Sigmoid colon (tissue), 4 donors: ENCODE data around the gene ARHGAP11A.

Experiments
- EP300 ChIP-seq, 4 donors: sonication (generic); formaldehyde crosslinking; IDR thresholded peaks; one replicate each; pipeline ENCODE4 v1.6.1; 2017; ENCODE audit warnings: antibody characterized with exemption in 4 of 4
- POLR2A ChIP-seq, 2 donors: fragments of 450-650 bp; IDR thresholded peaks; one replicate each; pipeline ENCODE4 v1.6.1; 2016; ENCODE audit warnings: antibody characterized with exemption in 2 of 2, mild to moderate bottlenecking in 2 of 2, moderate library complexity in 2 of 2
- TF ChIP-seq, protein P1 (sequence below), 4 experiments: fragments of 450-650 bp in 3 of 4; fragments of 200-600 bp in 1 of 4; IDR thresholded peaks; one replicate each; pipeline ENCODE4 v1.5.1; 2016 to 2019; ENCODE audit warnings: antibody characterized with exemption in 4 of 4, mild to moderate bottlenecking in 3 of 4, moderate library complexity in 2 of 4

DNA sequence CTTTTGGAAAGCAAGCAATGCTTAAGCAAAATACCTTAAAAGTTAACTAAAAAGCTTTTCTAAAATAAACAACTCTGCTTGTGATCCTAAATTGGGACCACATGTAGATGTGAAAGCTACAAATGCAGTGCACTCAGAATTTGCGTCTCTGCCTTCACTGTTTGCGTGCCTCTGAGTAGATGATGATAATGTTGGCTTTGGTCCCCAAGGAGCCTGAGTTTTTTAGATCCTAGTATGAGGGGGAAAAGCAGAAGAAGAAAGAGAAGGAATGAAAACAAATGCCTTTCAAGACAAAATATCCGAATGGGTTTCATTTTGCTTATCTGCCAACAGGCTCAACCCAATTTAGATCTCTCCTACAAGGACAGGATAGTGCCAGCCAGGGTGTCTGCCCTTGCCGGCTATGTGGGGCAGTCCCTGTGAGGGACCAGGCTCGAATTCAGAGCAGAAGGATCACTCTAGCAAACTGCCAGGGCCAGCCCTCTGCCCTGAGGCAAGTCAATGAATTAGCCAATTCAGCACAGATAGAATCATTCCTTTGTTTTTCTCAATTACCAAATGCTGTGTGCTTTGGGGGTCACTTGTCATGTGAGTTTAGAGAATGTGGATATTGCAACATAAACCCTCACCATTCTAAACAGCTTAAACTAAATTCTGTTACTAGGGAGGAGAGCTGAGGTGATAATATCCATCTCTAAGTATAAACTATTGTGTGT lies 54.8 kb downstream of the ARHGAP11A start:
- TF ChIP-seq EP300 (IDR thresholded peaks at IDR 0.05) (no peak), POLR2A (IDR thresholded peaks at IDR 0.05) (no peak)
- TF ChIP-seq, protein P1, sequence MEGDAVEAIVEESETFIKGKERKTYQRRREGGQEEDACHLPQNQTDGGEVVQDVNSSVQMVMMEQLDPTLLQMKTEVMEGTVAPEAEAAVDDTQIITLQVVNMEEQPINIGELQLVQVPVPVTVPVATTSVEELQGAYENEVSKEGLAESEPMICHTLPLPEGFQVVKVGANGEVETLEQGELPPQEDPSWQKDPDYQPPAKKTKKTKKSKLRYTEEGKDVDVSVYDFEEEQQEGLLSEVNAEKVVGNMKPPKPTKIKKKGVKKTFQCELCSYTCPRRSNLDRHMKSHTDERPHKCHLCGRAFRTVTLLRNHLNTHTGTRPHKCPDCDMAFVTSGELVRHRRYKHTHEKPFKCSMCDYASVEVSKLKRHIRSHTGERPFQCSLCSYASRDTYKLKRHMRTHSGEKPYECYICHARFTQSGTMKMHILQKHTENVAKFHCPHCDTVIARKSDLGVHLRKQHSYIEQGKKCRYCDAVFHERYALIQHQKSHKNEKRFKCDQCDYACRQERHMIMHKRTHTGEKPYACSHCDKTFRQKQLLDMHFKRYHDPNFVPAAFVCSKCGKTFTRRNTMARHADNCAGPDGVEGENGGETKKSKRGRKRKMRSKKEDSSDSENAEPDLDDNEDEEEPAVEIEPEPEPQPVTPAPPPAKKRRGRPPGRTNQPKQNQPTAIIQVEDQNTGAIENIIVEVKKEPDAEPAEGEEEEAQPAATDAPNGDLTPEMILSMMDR (IDR thresholded peaks at IDR 0.05): no peak
